ENCODE data around the gene MFAP3L.
"Not testable (repeated sequence)": the region's sequence is repeated elsewhere in the genome, so short reads cannot be mapped to it uniquely, and the experiment has no call there.

Gene MFAP3L

GRCh38 chr4:169986369-169986768 lies 39.8 kb downstream of the MFAP3L start:
- DNase-seq = no peak

DNA sequence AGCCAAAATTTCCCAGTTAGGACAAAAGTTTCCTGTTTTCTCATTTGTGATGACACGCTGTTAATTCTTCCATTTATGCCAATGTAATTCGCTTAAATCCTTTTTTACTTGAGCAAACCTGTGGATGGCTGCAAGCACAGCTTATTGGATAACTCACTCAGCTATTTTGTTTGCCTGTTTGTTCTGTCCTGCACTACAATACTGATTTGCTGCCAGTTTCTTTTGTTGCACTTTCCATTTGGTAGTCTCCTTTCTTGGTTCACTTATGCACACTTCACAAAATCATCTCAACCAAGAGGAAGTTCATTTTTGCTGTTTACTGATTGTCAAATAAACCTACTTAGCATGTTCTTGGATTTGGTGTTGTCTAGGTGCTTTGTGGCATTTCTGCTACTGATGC lies 40.3 kb downstream of the MFAP3L start:
- no peak for DNase-seq

GRCh38 chr4:169984745-169985144 lies 41.5 kb downstream of the MFAP3L start:
- DNase-seq = no peak

DNA sequence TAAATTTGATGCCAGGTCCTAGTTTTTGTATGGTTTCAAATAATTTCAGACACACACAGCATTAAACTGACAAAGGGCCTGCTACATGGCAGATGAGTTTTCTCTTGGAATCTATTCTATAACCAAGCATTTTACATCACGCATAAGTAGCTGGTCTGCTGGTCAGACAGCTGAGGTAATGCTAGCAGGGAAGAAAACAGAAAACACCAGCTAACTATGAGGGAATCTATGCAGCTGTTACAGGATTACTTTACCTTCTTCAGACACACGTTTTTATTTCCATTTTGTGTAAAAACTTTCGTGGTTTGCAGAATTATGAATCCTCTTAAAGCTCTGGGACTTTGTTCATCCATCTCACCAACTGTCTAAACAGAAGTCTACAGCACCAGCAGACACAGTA lies 42.0 kb downstream of the MFAP3L start:
- no peak for DNase-seq

DNA sequence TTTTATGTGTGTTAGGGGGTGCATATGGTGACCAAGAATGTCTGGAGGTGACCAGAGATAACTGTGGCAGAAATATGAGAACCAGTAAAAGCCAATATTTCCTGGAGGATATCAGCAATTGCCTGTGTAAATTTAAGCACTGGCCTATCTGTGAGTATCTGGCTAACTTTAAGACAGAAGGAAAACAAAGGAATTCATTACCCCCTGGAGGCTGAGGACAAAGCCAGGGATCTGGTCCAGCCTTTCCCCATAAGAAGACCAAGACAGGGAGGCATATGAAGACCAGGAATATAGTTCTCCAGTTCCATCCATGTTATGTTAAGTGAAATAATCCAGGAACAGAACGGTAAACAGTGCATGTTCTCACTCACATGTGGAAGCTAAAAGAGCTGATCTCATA lies 49.2 kb downstream of the MFAP3L start:
- no peak for DNase-seq

DNA sequence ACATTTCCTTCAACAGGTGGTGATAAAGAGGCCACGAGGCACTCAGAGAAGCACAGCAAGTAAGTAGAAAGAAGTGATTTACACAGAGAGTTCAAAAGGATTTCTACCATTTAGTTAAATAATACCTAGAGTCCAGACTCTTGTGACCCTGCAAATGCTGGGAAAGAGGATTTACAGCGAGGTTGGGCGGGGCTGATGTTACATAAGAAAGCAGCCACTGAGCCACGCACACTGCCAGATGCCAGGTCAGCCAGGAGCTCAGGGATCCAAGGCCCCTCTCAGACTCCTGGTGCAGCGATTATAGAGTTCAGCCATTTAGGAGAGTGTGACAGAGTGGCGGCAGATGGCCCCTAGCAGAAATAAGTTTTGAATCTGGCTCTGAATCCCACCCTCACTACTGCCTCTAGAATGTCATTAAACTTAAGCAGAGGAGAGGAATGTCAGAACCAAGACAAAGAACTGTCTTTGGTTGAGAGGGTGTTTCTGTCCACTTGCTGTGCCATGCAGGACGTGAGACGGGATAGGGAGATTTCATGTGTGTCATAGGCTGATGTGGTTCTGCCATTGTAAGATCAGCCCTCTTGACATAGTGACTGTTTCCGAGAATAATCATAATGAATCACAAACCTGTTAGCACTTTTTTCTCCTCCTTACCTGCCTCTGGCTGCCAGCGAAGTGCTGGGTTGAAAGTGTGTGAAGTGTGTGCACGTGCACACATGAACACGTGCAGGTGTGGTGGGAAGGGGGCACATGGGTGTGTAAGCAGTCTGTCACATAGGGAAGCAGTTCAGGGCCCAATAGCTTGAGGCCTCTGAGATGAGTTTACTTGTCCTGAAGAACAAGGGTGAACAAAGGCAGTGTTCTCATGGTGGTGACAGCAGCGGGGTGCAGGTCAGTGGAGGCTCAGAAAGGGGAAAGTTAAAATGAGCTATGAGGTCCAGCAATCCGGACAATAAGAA lies 50.1 kb downstream of the MFAP3L start:
- no peak for DNase-seq

- DNase-seq = no peak
Observed at GRCh38 chr4:169975131-169975837, 50.9 kb downstream of the MFAP3L start.

- DNase-seq = peak; percentile 61
Observed at GRCh38 chr4:169971456-169972015, 54.7 kb downstream of the MFAP3L start.

DNA sequence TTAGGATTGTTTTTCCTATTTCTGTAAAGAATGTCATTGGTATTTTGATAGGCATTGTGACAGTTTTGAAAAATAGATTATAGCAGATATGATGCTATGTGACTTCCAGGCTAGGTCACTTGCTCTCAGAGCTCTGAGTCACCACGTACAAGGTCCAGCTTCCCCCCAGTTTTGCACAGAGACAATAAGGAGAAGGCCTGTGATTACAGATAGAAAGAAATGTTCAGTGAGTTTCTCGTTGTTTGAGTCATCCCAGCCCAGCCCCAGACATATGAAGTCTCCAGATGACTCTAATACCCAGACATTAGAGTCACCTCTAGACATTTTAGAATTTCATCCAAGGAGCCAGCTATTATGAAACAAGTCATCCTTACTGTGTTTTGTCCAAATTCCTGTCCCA lies 57.2 kb downstream of the MFAP3L start:
- no peak for DNase-seq

GRCh38 chr4:169963998-169964397 lies 62.2 kb downstream of the MFAP3L start:
- DNase-seq = no peak

DNA sequence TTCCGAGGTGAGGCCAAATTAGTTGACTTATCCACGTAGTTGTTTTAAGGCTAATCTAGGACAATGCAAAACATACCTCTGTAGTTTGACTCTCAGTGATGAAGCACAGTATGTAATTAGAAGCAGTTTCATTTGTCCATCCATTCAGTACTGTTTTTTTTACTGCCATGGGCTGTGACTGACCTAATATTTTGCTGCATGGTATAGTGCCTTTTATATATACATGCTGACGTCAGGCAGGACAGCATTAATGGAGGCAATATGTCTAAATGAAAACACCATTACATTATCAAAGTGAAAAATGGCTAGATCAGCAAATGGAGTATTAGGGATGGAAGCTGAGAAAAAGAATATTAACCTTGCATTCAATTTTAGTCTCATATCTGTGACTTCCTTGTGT lies 66.9 kb downstream of the MFAP3L start:
- no peak for DNase-seq

- DNase-seq = no peak
Observed at GRCh38 chr4:169958629-169959028, 67.6 kb downstream of the MFAP3L start.

DNA sequence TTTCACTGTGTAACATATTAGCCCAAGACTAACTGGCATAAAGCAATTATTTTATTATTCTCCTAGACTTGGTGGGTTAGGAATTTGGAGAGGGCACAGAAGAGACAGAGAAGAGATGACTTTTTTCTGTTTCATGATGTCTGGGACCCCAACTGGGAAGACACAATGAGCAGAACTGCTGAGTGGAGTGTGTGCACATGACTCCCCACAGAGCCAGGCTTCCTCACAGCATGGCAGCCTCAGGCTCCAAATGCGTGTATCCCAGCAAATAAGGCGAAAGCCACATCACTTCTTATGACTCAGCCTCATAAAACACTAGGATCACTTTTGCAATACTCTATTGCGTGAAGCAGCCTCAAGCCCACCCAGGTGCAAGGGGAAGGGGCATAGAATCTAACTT lies 68.4 kb downstream of the MFAP3L start:
- DNase-seq = no peak

DNA sequence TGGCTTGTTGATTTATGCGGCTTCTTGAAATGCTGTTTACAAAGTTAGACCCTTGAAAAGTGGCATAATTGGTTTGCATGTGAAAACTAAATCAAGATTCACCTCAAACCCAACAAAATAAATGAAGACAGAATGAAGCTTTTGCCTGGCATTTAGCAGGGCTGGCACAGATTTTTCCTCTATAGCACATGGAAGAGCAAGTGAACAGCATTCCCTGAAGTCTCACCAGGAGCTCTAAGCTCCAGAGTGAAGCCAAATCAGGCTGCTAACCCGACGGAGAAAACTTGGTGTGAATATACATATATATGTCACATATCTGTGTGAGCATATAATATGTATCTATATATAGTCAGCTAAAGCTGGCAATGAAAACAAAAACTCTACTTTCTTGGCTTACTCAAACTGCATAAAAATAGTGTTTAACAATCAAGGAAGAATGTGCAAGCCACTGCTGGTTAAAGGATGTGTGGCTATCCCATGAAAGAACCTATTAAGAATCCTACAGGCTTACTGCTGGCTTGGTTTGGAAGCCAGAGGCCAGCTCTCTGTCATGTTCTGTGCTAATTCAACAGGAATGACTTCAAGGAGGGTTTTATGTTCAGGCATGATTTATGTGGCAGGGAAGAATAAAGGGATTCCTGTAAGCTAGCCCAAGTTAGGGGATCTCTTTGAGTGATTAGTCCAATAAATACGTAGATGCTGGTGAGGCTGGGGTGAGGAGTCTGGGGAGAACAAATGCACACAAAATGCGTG lies 69.9 kb downstream of the MFAP3L start:
- DNase-seq = no peak

GRCh38 chr4:169955521-169955920 lies 70.7 kb downstream of the MFAP3L start:
- no peak for DNase-seq

- DNase-seq = no peak
Observed at GRCh38 chr4:169952236-169953002, 73.8 kb downstream of the MFAP3L start.

DNA sequence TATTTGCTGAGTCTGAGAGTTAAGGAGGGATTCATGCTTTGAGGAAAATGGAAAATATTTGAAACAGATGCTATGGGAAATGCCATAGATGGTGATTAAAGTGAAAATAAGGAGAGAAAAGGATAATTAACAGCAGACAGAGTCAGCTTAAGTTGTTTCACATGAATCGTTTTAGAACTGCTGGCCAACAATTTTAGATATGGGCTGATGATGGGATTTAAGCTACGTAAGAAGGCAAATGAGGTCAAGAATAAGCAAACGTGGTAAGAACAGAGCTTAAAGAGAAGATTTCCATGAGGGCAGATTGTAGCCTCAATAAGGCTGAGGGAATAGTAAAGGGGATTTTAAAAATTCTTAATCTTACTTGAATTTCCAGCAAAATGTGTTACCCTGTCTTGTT lies 77.9 kb downstream of the MFAP3L start:
- no peak for DNase-seq

GRCh38 chr4:169945636-169946035 lies 80.6 kb downstream of the MFAP3L start:
- DNase-seq = no peak

DNA sequence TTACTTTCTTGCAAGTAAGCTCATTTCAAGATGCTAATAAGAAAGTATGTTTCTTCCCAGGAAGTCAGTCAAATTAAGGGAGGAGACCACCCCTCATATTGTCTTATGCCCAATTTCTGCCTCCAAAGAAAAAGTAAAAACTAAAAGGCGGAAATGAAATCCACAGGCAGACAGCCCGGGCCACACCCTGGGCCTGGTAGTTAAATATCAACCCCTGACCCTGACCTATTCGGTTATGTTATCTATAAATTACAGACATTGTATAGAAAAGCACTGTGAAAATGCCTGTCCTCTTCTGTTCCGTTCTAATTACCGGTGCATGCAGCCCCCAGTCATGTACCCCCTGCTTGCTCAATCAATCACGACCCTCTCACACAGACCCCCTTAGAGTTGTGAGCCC lies 82.6 kb downstream of the MFAP3L start:
- DNase-seq = not testable (repeated sequence)

- no peak for DNase-seq
Observed at GRCh38 chr4:169941141-169941540, 85.1 kb downstream of the MFAP3L start.

DNA sequence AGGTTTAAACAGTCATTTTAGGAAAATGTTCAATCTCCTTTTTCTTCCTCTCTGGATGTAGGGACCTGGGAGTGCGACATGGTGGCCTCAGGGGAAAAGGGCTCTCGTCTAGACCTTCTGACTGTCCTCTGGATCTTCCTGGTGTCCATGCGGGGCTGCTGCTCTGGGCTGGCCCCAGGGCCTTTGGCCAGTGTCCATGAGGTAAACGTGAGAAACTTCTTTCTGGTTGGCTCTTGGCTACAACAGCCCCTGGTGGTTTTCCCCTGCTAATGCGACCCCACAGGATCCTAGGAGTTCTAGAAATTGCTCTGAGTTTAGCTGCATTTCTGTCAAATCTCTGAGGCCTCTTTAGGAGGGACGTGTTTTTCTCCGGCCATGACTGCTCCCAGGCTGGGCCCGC lies 85.7 kb downstream of the MFAP3L start:
- no peak for DNase-seq
